Measurements from ENCODE around the gene ERICH2.

DNA sequence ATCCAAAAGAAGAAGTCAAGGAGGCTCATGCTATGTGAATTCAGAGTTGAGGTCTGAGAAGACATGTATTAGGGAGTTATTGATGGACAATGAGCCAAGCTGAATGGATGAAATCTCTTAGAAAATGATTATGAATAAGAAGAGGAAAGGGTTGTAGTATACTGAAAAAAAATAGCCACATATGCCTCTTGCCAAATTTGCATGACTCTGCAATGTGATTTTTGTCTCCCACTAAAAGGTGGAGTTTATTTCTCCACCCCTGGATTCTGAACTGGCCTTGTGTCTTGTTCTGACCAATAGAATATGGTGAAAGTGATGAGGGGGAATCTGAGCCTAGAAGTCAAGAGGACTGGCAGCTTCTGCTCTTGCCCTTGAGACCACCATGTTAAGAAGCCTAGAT lies 8.6 kb upstream of the ERICH2 start:
- TF ChIP-seq, protein P1, sequence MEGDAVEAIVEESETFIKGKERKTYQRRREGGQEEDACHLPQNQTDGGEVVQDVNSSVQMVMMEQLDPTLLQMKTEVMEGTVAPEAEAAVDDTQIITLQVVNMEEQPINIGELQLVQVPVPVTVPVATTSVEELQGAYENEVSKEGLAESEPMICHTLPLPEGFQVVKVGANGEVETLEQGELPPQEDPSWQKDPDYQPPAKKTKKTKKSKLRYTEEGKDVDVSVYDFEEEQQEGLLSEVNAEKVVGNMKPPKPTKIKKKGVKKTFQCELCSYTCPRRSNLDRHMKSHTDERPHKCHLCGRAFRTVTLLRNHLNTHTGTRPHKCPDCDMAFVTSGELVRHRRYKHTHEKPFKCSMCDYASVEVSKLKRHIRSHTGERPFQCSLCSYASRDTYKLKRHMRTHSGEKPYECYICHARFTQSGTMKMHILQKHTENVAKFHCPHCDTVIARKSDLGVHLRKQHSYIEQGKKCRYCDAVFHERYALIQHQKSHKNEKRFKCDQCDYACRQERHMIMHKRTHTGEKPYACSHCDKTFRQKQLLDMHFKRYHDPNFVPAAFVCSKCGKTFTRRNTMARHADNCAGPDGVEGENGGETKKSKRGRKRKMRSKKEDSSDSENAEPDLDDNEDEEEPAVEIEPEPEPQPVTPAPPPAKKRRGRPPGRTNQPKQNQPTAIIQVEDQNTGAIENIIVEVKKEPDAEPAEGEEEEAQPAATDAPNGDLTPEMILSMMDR (conservative IDR thresholded peaks at IDR 0.05; ENCODE audit: low read depth in 2 of 2) = no peak
- TF ChIP-seq EZH2 (IDR thresholded peaks at IDR 0.05; ENCODE audit: low read depth, unreplicated experiment) = no peak
- no peak for TF ChIP-seq EZH2phosphoT487 (IDR thresholded peaks at IDR 0.05; ENCODE audit: unreplicated experiment)
- TF ChIP-seq JUNB (IDR thresholded peaks at IDR 0.05; ENCODE audit: unreplicated experiment) = no peak
- TF ChIP-seq POLR2AphosphoS5 (IDR thresholded peaks at IDR 0.05; ENCODE audit: low read depth) = no peak
